GM18517 (cell line): ENCODE results near the gene LRRC52.

Source experiments
- ATAC-seq: cut with Tn5 transposase; IDR thresholded peaks from one replicate; pipeline ENCODE4 v1.9.1; 2021; ENCODE audit warnings: mild to moderate bottlenecking, moderate library complexity; ENCODE audit not compliant: unreplicated experiment

LRRC52 gene

GRCh38 chr1:165543532-165544438 is at the start of gene LRRC52:
TSS of gene LRRC52 (plus strand) at chr1:165544000. CDS start at chr1:165544297, 297 bp downstream.
- no peak for ATAC-seq

- ATAC-seq, result no peak
Measured at GRCh38 chr1:165494949-165495857, 48.6 kb upstream of the LRRC52 start.

- no peak for ATAC-seq
Measured at GRCh38 chr1:165495858-165496205, 48.0 kb upstream of the LRRC52 start.

- ATAC-seq, result no peak
Measured at GRCh38 chr1:165496501-165496900, 47.3 kb upstream of the LRRC52 start.

- no peak for ATAC-seq
Measured at GRCh38 chr1:165497069-165498013, 46.5 kb upstream of the LRRC52 start.

- ATAC-seq, result no peak
Measured at GRCh38 chr1:165501330-165501969, 42.4 kb upstream of the LRRC52 start.

- ATAC-seq, result no peak
Measured at GRCh38 chr1:165501970-165502348, 41.8 kb upstream of the LRRC52 start.

- no peak for ATAC-seq
Measured at GRCh38 chr1:165507570-165507969, 36.2 kb upstream of the LRRC52 start.

GRCh38 chr1:165508291-165508690 is 35.5 kb upstream of the LRRC52 start:
- no peak for ATAC-seq

GRCh38 chr1:165512816-165513215 is 31.0 kb upstream of the LRRC52 start:
- ATAC-seq, result no peak

- ATAC-seq, result no peak
Measured at GRCh38 chr1:165516469-165516868, 27.3 kb upstream of the LRRC52 start.

GRCh38 chr1:165520646-165521045 is 23.2 kb upstream of the LRRC52 start:
- ATAC-seq, result no peak

- ATAC-seq, result no peak
Measured at GRCh38 chr1:165524639-165525285, 19.0 kb upstream of the LRRC52 start.

- no peak for ATAC-seq
Measured at GRCh38 chr1:165525708-165526107, 18.1 kb upstream of the LRRC52 start.

GRCh38 chr1:165527251-165528007 is 16.4 kb upstream of the LRRC52 start:
- no peak for ATAC-seq

- no peak for ATAC-seq
Measured at GRCh38 chr1:165531021-165531420, 12.8 kb upstream of the LRRC52 start.

GRCh38 chr1:165532053-165532452 is 11.7 kb upstream of the LRRC52 start:
- ATAC-seq, result no peak

- ATAC-seq, result no peak
Measured at GRCh38 chr1:165533254-165533653, 10.5 kb upstream of the LRRC52 start.

GRCh38 chr1:165536016-165536415 is 7.8 kb upstream of the LRRC52 start:
- ATAC-seq, result no peak
